GM21528 (cell line): ENCODE results near the gene ORM2.
"Not testable (repeated sequence)": the region's sequence is repeated elsewhere in the genome, so short reads cannot be mapped to it uniquely, and the experiment has no call there.

Experiments
- ATAC-seq: cut with Tn5 transposase; IDR thresholded peaks from one replicate; pipeline ENCODE4 v1.9.1; 2021; ENCODE audit warnings: mild to moderate bottlenecking, moderate library complexity; ENCODE audit not compliant: unreplicated experiment, low FRiP score

Gene ORM2

DNA sequence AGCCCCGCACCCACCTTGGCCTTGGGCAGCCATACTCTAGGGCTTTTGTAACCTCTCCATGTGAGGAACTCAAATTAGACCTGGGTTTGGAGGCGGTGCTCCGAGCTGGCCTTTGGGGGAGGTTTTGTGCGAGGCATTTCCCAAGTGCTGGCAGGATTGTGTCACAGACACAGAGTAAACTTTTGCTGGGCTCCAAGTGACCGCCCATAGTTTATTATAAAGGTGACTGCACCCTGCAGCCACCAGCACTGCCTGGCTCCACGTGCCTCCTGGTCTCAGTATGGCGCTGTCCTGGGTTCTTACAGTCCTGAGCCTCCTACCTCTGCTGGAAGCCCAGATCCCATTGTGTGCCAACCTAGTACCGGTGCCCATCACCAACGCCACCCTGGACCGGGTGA lies at the start of gene ORM2:
Gene ORM2, plus strand, starts transcription at position 245 of the 398 bp plus-strand sequence. Its CDS starts 36 bp downstream, at position 281.
- ATAC-seq, result not testable (repeated sequence)

DNA sequence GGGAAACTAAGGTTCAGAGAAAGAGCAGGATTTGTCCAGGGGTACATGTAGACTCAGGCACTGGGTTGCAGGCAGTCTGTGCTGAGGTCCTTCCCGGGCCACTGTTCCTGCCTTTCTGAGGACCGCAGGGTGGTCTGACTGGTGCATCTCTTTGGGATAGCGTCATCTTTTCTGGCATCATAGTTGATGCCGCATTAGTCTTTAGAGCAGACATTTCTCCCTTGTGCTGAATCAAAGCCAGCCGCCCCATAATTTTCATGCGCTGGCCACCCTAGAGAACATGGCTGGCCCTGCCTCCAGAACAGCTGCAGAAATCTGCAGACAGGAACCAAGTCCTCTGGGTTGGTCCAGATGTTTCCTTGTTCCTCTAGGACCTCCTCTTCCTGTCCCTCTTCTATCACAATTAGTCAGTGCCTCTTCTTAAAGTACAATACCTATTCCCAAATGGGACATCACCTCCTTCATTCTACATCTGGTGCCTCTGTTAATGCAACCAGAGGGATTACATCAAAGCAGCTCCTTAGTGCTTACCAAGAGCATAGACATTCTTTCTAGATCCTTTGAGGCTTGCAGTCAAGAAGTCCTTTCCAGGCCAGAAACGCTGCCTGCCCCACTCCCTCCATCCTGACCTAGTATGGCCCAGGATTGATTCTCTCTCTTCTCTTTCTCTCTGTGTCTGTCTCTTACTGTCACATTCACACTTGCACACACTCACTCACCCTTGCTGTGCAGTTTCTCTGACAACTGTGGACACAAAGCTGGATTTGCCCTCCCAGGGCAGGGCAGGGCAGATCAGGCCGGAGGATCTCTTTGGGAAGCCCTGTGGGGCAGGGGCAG lies 48.8 kb upstream of the ORM2 start:
- no peak for ATAC-seq

DNA sequence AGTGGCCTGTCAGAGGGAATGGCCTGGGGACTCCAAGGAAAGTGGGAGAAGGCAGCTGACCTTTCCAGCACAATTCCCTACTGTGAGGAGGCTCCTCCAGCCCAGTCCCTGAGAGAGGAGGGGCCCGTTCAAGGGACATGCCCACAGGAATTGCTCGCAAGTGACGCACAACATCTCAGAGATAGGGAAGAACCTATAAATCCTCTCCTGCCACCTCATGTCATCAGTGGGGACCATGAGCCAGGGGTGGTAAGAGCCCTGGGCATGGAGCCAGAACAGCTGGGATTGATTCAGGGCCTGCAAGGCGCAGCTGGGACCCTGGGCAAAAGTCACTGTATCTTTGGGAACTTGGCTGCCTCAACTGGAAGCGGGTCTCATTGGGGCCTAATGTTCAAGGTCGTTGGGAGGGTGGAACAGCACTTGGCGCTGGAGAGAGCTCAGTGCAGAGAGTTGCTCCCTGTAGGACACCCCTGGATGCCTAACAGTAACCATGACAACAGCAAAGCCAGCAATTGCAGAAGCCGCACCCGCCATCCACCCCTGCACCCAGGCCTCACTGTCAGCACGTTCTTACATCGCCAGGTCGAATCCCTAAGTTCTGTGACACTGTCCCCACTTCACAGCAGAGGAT lies 48.1 kb upstream of the ORM2 start:
- no peak for ATAC-seq

DNA sequence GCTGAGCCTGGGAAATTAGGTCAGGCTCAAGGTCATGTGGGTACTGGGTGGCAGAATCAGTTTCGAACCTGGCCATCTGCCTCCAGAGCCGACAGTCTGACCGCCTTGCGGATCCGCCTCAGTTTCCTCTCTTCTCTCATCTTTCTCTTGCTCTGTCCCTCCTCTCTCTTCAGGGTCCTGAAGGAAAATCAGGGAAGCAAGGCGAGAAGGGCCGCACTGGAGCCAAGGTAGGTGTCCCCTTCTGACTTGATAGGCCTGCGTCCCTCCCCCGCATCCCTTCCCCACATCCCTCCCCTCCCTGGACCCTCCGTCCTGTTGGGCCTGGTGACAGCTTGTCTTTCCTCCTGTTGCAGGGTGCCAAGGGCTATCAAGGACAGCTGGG lies 47.6 kb upstream of the ORM2 start:
- ATAC-seq, result no peak

DNA sequence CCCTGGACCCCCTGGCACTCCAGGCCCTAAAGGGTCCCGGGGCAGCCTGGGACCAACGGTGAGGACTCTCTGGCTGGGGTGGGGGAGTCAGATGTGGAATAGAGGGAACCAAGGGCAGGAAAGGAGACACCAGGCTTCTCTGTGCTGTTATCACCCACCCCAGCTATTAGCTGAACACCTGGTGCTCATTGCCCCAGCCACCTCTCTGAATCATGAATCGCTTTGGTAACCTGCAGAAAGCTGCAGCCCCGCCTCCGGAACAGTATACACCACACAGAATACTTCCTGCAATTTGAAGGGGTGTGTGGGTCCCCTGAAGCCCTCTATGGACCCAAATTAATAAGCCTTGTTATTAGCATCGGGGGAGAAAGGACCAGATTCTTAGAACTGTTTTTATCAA lies 47.2 kb upstream of the ORM2 start:
- no peak for ATAC-seq

DNA sequence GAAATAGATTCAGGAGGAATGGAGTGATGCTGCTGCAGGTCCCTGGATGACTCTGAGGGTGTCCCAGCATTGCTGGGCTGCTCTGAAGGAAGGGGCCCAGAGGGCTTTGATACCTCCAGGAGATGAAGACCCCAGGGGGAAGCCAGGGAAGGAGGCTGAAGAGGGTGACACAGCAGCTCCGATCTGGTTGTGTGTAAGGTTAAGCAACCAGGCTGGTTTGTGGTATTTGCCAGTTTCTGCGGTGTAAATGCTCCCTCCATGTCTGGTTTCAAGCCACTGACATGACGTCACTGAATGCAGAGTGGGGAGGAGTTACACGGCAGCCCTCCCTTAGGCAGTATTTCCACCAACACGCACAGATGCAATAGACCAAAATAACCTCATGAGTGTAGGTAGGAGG lies 46.7 kb upstream of the ORM2 start:
- ATAC-seq, result no peak

DNA sequence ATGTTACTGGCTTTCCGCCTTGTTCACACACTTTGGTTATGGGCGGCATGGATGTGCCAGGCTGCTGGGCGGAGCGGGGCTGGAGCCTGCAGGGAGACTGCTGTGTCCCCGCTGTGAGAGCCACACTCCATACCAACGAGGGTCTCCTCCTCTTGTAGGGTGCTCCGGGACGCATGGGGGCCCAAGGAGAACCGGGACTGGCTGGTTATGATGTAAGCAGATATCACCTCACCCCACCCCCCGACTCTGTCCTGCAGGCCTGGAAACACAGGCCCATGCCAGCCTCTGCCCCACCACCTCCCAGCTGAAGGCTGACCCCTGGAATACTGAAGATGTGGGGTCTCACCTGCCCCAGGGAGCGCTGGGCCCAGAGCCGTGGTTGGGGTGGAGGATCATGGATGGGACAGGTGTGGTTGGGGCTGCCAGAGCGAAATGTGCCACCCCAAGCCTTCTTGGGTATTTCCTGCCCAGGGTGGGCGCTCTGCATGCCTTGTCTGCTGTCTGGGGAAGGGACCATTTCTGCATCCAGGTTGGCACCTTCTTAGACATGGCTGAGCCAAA lies 46.0 kb upstream of the ORM2 start:
- no peak for ATAC-seq

DNA sequence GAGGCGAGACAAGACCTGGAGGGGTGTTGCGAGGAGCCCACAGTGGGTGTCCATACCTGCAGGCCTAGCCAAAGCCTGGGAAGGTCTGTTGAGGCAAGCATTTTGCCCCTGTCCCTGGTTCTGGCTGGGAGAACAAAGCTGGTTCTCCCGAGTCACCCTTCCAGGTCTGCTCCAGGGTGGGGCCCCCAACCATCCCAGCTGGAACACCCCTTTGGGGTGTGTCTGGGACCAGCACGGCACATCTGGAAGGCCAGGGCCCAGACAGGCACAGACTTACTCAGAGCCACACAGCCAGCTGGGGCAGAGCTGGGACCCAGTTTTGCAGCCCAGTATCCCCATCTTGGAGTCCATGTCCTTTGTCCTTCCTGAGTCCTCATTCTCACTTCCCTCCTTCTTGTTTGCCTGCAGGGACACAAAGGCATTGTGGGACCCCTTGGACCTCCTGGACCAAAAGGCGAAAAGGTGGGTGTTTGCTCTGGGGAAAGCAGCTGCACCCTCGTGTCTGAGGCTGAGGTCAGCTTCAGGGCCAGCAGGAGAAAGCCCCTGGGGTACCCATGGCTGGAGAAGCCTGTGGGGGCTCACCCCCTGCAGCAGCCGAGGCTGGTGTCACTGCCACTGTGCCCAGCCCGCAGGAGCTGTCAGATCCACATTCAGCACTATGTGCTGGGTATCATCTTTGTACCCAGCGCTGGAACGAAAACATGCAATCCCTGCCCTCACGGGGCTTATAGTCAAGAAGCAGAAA lies 45.2 kb upstream of the ORM2 start:
- ATAC-seq, result no peak

DNA sequence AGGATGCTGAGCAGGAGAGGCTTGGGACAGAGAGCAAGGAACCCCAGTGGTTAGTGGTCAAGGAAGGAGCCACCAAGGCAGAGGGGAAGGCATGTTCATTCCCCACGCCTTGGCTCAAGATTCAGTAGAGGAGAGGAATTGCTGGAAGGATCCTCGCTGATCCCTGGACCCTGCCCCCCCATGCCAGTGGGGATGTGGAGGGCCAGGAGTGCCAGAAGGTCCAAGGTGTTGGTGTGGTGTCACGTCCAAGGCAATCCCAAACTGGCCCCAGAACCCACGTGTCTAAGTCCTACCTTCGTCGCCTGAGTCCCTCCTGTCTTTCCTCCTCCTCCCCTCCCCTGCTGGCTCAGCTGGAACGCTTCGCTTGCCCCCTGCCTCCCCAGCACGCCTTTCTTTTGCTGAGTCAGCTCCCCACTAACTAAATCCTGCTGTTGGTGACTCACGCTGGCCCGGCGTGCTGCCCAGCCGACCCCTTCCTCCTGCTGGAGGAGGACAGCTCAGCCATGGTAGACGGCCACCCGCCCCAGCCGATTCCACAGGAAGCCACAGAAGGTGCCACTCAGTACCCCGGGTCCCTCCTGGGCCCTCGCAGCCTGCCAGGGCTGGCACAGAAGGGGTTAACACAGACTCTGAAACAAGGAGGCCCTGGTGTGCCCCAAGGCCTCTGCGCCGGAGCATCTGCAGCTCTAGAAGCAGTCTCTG lies 44.4 kb upstream of the ORM2 start:
- no peak for ATAC-seq

DNA sequence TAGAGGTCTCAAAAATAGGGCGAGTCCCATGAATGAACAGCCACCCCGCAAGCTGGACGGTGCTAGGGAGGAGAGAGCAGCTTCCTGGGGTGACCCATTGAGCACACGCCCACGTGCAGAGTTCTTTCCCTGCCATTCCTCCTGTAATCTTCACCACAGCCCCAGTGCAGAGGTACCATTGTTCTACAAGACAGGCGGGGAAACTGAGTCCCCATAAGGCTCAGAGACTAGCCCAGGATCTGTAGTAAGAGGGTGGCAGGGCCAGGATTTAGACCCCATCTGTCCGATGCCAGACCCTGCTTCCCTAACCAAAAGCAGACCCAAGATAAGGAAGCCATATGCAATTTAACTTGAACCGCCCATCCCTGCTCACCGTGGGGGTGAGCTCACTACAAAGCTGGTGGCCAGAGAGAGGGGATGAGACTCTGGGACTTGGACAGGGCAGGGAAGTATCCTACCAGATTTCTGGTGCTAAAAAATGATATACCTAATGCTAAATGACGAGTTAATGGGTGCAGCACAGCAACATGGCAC lies 43.5 kb upstream of the ORM2 start:
- ATAC-seq, result no peak

DNA sequence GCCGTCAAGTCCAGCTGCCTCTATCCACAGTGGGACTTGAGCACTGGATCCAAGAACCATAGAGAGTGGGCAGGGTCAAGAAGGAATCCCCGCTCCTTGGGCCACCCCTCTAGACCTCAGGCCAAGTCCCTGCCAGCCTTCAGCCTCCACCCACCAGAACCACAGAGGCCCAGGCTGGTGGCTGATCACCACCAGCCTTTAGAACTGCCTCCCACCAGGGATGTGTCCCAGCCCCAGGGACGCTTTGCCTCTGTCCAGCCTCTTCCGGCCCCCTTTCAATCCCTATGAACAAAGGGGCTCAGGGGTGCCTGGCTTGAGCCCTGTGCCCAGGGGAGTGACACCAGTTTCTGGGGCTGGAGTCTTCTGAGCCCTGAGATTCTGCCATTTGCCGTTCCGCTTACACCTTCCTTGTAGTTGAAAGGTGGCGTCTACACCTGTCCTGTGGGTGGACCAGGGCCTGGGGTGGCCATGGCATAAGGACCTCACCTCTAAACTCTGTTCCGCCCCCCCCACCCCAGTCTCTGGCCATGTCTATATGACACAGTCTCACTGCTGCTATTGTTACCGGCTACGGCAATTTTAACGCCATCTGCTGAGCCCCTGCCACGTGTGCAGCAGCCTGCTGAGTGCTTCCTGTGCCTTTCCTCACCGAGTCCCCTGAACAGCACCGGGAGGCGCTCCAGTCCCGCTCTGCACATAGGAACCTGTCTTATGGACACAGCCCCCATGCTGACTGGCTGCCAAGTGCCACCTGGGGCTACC lies 42.5 kb upstream of the ORM2 start:
- ATAC-seq, result no peak

DNA sequence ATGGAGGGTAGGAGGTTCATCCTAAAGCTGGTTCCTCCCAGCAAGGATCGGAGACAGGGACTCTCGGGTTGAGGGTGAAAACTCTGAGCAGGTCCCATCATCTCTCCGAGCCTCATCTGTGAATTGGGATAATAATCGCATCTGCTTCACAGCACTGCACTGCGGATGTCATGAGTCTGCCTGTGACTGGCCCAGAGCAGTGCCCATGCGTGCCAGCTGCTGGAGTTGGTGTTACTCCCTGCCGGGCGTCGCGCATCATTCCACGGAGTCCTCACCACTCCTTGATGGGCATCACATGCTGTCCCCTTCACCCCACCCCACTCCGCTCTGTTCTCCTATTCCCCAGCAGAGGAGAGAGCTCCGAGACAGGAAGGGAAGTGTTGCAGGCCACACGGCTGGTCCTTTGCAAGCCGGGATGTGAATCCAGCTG lies 41.9 kb upstream of the ORM2 start:
- ATAC-seq, result no peak

DNA sequence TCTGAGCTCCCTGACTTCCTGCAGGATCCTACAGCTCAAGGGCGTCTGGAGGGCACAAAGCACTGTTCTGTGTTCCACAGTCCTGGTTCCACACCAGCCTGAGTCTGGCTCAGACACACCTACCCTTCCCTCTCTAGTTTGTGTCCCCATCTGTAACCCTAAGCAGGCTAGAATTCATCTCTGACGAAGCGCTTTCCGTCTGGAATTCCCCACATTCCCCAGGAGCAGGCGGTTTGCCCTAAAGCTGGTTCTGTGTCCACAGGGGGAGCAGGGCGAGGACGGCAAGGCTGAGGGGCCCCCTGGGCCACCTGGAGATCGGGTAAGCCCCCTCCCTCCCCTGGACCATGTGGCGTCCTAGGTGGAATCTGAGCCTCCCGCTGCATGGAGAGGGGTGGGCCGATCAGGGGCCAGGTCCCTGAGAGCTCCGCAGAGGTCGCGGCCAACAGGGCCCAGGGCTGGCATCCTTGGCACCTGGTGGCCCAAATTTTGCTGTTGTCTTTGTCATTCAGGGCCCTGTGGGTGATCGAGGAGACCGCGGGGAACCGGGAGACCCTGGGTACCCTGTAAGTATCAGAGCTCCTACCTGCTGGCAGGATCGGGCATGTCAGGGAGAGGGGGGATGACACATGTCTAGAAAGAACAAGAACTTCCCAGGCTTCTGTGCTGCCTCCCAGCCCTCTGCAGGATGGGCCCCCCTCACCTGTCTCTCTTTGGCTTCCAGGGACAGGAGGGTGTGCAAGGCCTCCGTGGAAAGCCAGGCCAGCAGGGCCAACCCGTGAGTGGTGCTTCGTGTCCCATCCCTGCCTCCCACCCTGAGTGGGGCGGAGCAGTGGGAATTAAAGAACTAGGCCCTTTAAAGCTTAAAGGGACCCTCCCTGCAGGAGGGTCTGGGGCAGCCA lies 41.2 kb upstream of the ORM2 start:
- ATAC-seq, result no peak

DNA sequence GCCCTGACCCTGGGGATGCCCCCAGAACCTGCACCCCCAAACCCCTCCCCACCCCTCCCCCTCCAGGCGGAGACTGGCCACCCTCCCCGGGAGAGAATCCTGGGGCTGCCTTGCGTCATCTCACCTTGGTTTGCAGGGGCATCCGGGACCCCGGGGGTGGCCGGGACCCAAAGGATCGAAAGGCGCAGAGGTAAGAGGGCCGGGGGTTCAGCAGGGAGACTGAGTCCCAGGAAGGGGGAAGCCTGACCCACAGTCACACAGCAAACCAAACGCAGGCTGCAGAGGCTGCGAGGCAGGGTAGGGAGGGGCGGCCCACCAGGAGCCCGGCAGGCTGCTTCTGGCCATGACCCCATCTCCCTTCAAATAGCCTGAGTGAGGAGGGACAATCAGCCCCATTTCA lies 40.6 kb upstream of the ORM2 start:
- no peak for ATAC-seq

DNA sequence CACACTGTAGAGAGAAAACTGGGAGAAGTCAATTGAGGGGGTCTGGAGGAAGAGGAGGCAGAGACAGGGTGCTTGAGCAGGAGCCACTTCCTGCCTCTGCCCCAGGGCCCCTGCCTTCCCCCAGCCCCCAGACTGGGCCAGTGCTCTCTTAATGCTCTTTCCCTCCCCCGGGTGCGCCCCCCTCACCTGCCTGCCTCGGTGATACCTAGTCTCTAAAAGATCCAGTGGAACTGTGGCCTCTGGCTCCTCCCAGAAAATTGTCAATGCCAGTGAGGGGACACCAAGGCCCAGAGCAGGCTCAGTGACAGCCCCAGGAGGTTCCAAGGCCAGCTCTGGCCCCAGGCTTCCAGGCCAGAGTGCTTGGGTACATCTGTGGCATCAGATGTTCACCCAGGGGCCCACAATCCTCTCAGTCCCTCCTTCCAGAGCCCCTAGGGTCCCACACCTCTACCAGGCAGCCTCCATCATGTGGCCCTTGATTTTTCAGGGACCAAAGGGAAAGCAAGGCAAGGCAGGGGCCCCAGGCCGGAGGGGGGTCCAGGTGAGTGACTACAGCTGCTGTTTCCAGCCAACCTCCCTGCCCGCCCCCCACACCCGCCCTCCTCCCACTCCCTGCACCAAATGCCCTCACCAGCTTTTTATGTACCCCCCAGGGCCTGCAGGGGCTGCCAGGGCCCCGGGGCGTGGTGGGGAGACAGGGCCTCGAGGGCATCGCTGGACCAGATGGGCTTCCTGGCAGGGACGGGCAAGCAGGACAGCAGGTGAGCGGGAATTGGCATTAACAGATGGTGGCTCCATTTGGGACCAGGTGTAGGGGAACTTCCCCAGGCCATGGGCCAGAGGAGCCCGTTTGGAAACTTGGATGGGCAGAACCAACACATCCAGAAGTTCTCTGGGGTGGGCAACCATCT lies 39.8 kb upstream of the ORM2 start:
- ATAC-seq, result no peak

DNA sequence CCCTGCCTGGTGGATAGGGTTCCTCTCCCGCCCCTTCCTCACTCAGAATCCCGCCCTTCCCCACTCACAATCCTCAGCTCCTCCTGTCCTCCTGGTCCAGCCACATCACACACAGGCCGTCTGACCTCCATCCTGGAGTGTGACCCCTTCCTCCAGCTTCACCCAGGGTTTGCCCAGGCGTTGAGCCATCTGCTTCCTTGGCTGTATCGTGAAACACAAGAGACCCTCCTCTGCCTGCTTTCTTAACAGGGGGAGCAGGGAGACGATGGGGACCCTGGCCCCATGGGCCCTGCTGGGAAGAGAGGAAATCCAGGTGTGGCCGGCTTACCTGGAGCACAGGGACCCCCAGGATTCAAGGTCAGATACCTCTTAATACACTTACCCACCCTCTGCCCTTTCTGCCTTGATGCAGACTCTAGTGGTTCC lies 39.1 kb upstream of the ORM2 start:
- ATAC-seq, result no peak

DNA sequence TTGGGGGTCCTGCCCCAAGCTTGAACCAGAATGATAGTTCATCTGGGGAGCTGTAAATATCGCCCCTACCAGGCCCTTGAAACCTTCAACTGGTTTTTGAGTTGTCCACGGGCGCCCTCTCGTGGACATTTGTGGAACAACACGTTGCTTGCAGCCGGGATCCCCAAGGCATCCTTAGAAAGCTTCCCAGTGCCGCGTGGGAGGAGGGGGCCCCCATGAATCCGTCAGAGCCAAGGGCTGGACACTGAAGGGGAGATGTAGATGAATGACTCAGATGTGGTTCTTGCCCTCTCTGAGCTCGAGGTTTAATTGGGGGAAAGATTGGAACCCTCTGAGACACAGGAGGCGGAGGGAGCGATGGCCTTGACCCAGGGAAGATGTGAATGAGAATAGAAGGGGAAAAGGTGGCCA lies 38.6 kb upstream of the ORM2 start:
- no peak for ATAC-seq
